NT2/D1 (cell line): ENCODE results near the gene SCAMP4.

ENCODE experiments used
- YY1 ChIP-seq: IDR thresholded peaks from 2 replicates; pipeline ENCODE4 v1.6.1; 2011; ENCODE audit not compliant: insufficient read length, insufficient read depth
- ZNF274 ChIP-seq: IDR thresholded peaks from 2 replicates; pipeline ENCODE4 v1.6.1; 2011; ENCODE audit warnings: mild to moderate bottlenecking, low read depth, low read length

GRCh38 chr19:1936430-1936829 lies 31.2 kb downstream of the SCAMP4 start:
- no peak for TF ChIP-seq ZNF274
- TF ChIP-seq YY1, result no peak
